Measurements from ENCODE around the gene C12orf50.

DNA sequence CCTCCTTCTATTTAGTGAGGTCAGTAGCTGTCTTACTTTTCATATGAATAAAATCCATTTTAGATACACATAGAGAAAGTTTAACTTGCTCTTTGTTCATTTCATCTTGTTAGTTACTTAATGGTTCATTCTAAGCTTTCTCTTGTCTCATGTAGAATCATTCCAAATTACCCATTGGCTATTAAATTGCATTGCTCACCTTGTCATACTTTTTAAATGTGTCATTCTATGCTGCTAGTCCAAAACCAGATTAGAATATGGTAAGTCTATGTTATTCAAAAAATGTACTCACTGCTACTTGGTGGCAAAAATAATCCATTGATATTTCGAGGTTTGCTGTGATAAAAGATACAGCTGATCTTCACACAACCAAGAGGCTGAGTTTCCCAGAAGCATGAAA lies 3.0 kb downstream of the C12orf50 start:
- no peak for TF ChIP-seq POLR2A (IDR thresholded peaks at IDR 0.05; ENCODE audit: low read depth)
- no peak for TF ChIP-seq POLR2AphosphoS5 (IDR thresholded peaks at IDR 0.05)

Measured in esophagus muscularis mucosa (tissue), 2 donors.